ENCODE measurements around the gene CRYGA. TPM values are rescaled to one million over a fixed set of nuclear protein-coding genes. Genes with fewer than 3 reads are reported as not detected.
A peak's percentile ranks its signal among the peaks of the same experiment; 100 is the strongest.

CRYGA gene
- total and polyA plus RNA-seq, 4 donors, result 0.36 to 0.43 TPM; not detected in 2

DNA sequence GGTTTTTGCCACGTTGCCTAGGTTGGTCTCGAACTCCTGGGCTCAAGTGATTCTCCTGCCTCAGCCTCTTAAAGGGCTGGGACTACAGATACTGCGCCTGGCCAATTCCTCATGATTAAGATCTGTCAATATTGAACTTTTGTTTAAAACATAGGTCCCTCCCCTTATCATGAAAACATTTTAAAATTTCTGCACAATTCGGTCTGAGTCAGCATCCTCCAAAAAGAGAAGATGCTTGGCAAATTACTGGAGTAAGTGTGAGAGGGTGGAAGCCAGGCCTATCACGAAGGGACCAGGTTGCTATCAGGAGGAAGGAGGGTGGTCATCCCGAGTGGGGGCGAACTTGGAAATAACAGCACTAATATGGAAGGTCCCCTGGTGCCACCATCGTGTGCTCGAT lies 10.8 kb upstream of the CRYGA start:
- Histone ChIP-seq H3K4me3 (ENCODE audit: low read depth, low read length) (no peak overlapping the region), H3K27ac (ENCODE audit: low read depth, low read length) (no peak overlapping the region), H3K4me1 (ENCODE audit: control insufficient read depth, insufficient read depth, low read length) (peaks cover 10% of the 10 kb centered on the region), H3K27me3 (ENCODE audit: control insufficient read depth, insufficient read depth, low read length) (no peaks in the 10 kb centered on the region), H3K36me3 (ENCODE audit: control insufficient read depth, insufficient read depth, low read length) (peaks cover 2% of the 10 kb centered on the region), H3K9me3 (ENCODE audit: control insufficient read depth, insufficient read depth, low read length) (no peaks in the 10 kb centered on the region)
- 95% methylated on average over 4 of the region's 9 CpGs for WGBS (ENCODE audit: insufficient coverage)
- DNase-seq (ENCODE audit: low read depth in 4 of 6, low spot score in 6 of 6), result no peak

DNA sequence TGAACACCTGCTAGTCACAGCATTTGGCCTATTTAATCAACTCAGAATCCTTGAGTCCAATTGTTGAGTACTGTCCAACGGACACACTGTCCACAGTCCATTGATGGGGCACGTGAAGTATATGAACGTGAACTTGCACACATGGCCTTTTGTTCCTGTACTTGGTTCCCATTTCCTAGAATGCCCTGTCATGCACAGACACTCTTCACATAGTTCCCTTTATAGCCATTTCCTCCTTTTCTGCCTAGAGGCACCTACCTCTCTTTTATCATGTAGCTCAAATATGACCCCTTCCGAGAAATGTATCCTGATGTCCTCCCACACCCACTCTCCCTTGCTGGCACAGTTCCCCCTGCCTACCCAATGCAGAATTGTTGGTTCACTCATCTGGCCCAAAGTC lies 8.7 kb upstream of the CRYGA start:
- Histone ChIP-seq H3K27me3 (ENCODE audit: control insufficient read depth, insufficient read depth, low read length) (no peaks in the 10 kb centered on the region), H3K4me1 (ENCODE audit: control insufficient read depth, insufficient read depth, low read length) (peaks cover 10% of the 10 kb centered on the region), H3K4me3 (ENCODE audit: low read depth, low read length) (no peak overlapping the region), H3K9me3 (ENCODE audit: control insufficient read depth, insufficient read depth, low read length) (no peaks in the 10 kb centered on the region), H3K36me3 (ENCODE audit: control insufficient read depth, insufficient read depth, low read length) (peaks cover 2% of the 10 kb centered on the region), H3K27ac (ENCODE audit: low read depth, low read length) (no peak overlapping the region)
- WGBS (ENCODE audit: insufficient coverage), result 79% methylated on average over 4 of the region's 4 CpGs
- no peak for DNase-seq (ENCODE audit: low read depth in 4 of 6, low spot score in 6 of 6)

DNA sequence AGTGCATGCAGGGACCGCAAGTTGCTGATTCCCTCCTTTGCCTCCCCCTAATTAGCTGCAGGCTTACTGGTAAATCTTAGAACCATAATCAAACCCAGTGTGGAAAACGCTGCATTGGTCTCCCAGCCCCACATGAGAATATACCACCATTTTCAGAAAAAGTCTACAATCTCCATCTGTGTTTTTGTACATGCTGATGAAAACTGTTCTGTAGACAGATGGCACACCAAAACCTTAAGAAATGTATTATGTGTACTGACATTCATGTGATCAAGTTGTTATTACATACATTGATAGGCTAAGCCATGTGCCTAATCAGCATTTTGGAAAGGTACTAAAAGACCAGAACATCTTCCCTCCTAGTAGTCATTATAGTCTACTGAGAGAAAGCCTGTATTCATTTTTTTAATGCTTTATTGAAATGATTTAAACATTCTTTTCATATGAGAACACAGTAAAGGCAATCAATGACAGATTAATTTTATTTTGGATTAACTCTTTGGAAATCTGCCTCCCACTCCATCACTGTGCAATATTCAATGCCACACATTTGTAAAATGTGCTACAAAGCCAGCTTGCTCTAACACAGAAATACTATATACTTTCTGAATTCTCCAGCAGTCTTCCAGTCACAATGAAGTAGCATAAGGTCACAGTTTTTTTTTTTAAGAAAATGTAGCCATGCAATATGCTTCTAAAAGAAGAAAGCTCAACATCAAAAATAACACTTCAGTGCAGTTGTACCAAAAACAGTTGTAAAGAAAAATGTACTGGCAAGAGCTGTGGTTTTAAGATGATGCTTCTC lies 1.8 kb upstream of the CRYGA start:
- peak in 1 of 6 donors; percentile 80 for DNase-seq (ENCODE audit: low read depth in 4 of 6, low spot score in 6 of 6)
- Histone ChIP-seq H3K9me3 (ENCODE audit: control insufficient read depth, insufficient read depth, low read length) (no peaks in the 10 kb centered on the region), H3K27ac (ENCODE audit: low read depth, low read length) (no peak overlapping the region), H3K4me3 (ENCODE audit: low read depth, low read length) (no peak overlapping the region), H3K36me3 (ENCODE audit: control insufficient read depth, insufficient read depth, low read length) (peaks cover 3% of the 10 kb centered on the region), H3K4me1 (ENCODE audit: control insufficient read depth, insufficient read depth, low read length) (no peaks in the 10 kb centered on the region), H3K27me3 (ENCODE audit: control insufficient read depth, insufficient read depth, low read length) (no peaks in the 10 kb centered on the region)
- WGBS (ENCODE audit: insufficient coverage), result 83% methylated on average over 1 of the region's 2 CpGs

DNA sequence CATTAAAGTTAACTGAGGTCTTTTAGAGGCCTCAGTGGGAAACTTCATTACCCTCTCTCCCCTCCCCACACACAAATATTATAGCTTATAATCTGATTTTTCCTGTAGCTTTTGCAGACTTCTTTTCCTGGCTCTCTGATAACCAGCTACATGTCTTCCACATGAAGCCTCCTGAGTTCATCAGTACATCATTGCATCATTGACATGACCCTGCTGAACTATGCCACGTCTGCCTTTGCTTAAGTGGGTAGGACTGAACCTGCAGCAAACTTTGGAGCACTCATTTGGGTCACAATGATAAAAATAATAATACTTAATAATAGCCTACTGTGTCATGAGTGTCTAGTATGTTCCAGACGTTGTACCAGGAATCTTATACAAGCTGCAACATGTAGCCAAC lies 7.0 kb downstream of the CRYGA start:
- H3K4me3 ChIP-seq (ENCODE audit: low read depth, low read length), result no peak overlapping the region
- no peaks in the 10 kb centered on the region for H3K4me1 ChIP-seq (ENCODE audit: control insufficient read depth, insufficient read depth, low read length)
- no CpG with 5 or more reads among the region's 2 CpGs for WGBS (ENCODE audit: insufficient coverage)
- no peaks in the 10 kb centered on the region for H3K9me3 ChIP-seq (ENCODE audit: control insufficient read depth, insufficient read depth, low read length)
- no peak overlapping the region for H3K27ac ChIP-seq (ENCODE audit: low read depth, low read length)
- DNase-seq (ENCODE audit: low read depth in 4 of 6, low spot score in 6 of 6), result no peak
- H3K27me3 ChIP-seq (ENCODE audit: control insufficient read depth, insufficient read depth, low read length), result no peaks in the 10 kb centered on the region
- no peaks in the 10 kb centered on the region for H3K36me3 ChIP-seq (ENCODE audit: control insufficient read depth, insufficient read depth, low read length)

DNA sequence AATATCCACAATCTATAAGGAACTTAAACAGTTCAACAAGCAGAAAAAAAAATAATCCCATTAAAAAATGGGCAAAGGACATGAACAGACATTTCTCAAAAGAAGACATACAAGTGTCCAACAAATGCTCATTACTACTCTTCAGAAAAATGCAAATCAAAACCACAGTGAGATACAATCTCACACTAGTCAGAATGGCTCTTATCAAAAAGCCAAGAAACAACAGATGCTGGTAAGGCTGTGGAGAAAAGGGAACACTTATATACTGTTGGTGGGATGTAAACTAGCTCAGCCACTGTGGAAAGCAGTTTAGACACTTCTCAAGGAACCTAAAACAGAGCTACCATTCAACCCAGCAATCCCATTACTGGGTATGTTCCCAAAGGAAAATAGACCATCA lies 10.2 kb downstream of the CRYGA start:
- no peak for DNase-seq (ENCODE audit: low read depth in 4 of 6, low spot score in 6 of 6)

DNA sequence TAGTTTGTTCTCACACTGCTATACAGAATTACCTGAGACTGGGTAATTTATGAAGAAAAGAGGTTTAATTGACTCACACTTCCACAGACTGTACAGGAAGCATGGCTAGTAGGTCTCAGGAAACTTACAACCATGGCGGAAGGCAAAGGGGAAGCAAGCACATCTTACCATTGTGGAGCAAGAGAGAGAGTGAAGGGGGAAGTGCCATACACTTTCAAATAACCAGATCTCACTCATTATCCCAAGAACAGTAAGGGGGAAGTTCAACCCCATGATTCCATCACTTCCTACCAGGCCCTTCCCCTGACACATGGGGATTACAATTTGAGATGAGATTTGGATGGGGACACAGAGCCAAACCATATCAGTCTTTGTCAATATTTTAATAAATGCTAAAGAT lies 12.4 kb downstream of the CRYGA start:
- no peaks in the 10 kb centered on the region for H3K36me3 ChIP-seq (ENCODE audit: control insufficient read depth, insufficient read depth, low read length)
- no CpG with 5 or more reads among the region's 1 CpG for WGBS (ENCODE audit: insufficient coverage)
- no peaks in the 10 kb centered on the region for H3K27me3 ChIP-seq (ENCODE audit: control insufficient read depth, insufficient read depth, low read length)
- H3K9me3 ChIP-seq (ENCODE audit: control insufficient read depth, insufficient read depth, low read length), result no peaks in the 10 kb centered on the region
- DNase-seq (ENCODE audit: low read depth in 4 of 6, low spot score in 6 of 6), result no peak
- no peaks in the 10 kb centered on the region for H3K4me1 ChIP-seq (ENCODE audit: control insufficient read depth, insufficient read depth, low read length)
- no peak overlapping the region for H3K27ac ChIP-seq (ENCODE audit: low read depth, low read length)
- no peak overlapping the region for H3K4me3 ChIP-seq (ENCODE audit: low read depth, low read length)

More for the DNA sequence above, 10.2 kb downstream of the CRYGA start:
- Histone ChIP-seq H3K4me3 (ENCODE audit: low read depth, low read length) (no peak overlapping the region), H3K27me3 (ENCODE audit: control insufficient read depth, insufficient read depth, low read length) (no peaks in the 10 kb centered on the region), H3K36me3 (ENCODE audit: control insufficient read depth, insufficient read depth, low read length) (no peaks in the 10 kb centered on the region), H3K27ac (ENCODE audit: low read depth, low read length) (no peak overlapping the region), H3K4me1 (ENCODE audit: control insufficient read depth, insufficient read depth, low read length) (no peaks in the 10 kb centered on the region), H3K9me3 (ENCODE audit: control insufficient read depth, insufficient read depth, low read length) (no peaks in the 10 kb centered on the region)

DNA sequence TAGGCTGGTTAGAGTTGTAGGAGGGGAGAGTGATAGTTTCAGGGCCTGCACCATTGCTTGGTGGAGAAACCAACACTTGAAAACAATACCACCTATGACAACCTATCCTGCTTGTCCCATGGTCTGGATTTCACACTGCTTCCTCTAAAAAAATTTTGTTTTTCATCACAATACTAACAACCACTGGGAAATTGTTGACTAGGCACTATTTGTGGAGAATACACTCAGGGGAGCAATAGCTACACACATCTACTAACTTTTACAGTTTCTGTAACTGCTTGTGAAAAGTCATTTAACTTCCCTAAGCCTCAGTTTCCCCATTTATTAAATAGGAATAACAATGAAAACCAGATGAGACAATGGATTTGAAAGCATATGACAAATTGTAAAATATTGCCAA lies 13.3 kb downstream of the CRYGA start:
- no peak overlapping the region for H3K27ac ChIP-seq (ENCODE audit: low read depth, low read length)
- no peak for DNase-seq (ENCODE audit: low read depth in 4 of 6, low spot score in 6 of 6)
- no peaks in the 10 kb centered on the region for H3K36me3 ChIP-seq (ENCODE audit: control insufficient read depth, insufficient read depth, low read length)
- H3K4me3 ChIP-seq (ENCODE audit: low read depth, low read length), result no peak overlapping the region
- no peaks in the 10 kb centered on the region for H3K27me3 ChIP-seq (ENCODE audit: control insufficient read depth, insufficient read depth, low read length)
- H3K4me1 ChIP-seq (ENCODE audit: control insufficient read depth, insufficient read depth, low read length), result no peaks in the 10 kb centered on the region
- H3K9me3 ChIP-seq (ENCODE audit: control insufficient read depth, insufficient read depth, low read length), result no peaks in the 10 kb centered on the region

DNA sequence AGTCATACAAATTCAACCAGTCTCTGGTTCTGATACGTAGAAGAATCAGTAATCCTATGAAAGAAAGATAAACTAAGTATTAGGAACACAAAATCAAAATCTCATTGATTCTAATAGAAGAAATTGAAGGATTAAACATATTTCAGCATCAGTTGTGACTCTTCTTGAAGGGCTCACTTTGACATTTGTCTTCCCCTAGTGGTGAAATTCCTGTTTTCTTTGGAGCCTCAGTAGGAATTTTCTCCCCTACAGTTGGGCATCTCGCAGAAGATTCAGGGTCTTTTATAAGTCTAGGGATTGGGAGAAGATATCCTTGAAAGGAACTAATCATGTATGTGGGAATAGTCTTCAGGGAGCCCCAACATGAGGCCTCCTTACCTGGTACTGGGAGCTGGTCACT lies 14.6 kb downstream of the CRYGA start:
- Histone ChIP-seq H3K36me3 (ENCODE audit: control insufficient read depth, insufficient read depth, low read length) (no peaks in the 10 kb centered on the region), H3K4me3 (ENCODE audit: low read depth, low read length) (no peak overlapping the region), H3K27ac (ENCODE audit: low read depth, low read length) (no peak overlapping the region), H3K9me3 (ENCODE audit: control insufficient read depth, insufficient read depth, low read length) (no peaks in the 10 kb centered on the region), H3K4me1 (ENCODE audit: control insufficient read depth, insufficient read depth, low read length) (no peaks in the 10 kb centered on the region), H3K27me3 (ENCODE audit: control insufficient read depth, insufficient read depth, low read length) (no peaks in the 10 kb centered on the region)
- no peak for DNase-seq (ENCODE audit: low read depth in 4 of 6, low spot score in 6 of 6)
- WGBS (ENCODE audit: insufficient coverage), result 50% methylated on average over 1 of the region's 2 CpGs

DNA sequence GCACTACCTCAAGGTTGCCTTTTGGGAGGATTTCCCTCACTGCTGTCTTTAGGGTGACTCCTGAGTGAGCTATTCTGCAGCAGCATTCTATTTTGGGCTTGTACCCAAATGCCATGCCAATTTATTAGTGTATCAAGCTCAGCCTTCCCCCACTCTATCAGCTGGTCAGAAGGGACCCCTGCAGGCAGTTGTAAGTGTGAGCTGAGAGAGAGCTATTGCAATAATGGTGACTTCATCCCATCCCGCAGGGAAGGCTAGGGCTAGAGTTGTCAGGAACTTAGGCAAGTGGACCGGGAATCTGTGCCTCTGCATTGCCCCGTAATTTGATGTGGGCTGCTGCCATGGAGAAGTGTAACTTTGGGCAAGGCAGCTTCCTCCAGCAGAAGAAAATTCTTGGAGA lies 15.6 kb downstream of the CRYGA start:
- no peaks in the 10 kb centered on the region for H3K9me3 ChIP-seq (ENCODE audit: control insufficient read depth, insufficient read depth, low read length)
- H3K27ac ChIP-seq (ENCODE audit: low read depth, low read length), result no peak overlapping the region
- 86% methylated on average over 3 of the region's 3 CpGs for WGBS (ENCODE audit: insufficient coverage)
- no peak overlapping the region for H3K4me3 ChIP-seq (ENCODE audit: low read depth, low read length)
- no peaks in the 10 kb centered on the region for H3K36me3 ChIP-seq (ENCODE audit: control insufficient read depth, insufficient read depth, low read length)
- H3K27me3 ChIP-seq (ENCODE audit: control insufficient read depth, insufficient read depth, low read length), result no peaks in the 10 kb centered on the region
- DNase-seq (ENCODE audit: low read depth in 4 of 6, low spot score in 6 of 6), result no peak
- H3K4me1 ChIP-seq (ENCODE audit: control insufficient read depth, insufficient read depth, low read length), result no peaks in the 10 kb centered on the region

DNA sequence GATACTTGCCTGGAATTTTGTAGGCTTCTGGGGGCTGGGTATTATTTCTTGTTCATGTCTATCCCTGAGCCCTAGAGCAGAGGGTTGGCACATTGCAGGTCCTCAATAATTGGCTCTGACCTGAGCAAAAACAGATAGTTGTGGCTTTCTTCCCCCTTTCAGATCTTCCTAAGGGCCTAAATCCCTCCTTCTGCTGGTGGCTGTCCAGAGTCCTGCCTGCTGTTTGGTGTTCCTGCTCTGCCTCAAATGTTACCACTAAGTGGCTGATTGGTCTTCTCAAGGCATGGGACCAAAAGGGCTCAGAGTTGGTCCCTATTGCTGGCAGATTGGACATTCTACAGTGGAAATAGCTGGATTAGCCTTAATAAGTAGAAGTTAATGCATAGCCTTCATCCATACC lies 16.4 kb downstream of the CRYGA start:
- no peaks in the 10 kb centered on the region for H3K36me3 ChIP-seq (ENCODE audit: control insufficient read depth, insufficient read depth, low read length)
- H3K27me3 ChIP-seq (ENCODE audit: control insufficient read depth, insufficient read depth, low read length), result no peaks in the 10 kb centered on the region
- no peak overlapping the region for H3K4me3 ChIP-seq (ENCODE audit: low read depth, low read length)
- no peak for DNase-seq (ENCODE audit: low read depth in 4 of 6, low spot score in 6 of 6)
- H3K27ac ChIP-seq (ENCODE audit: low read depth, low read length), result no peak overlapping the region
- peaks cover 2% of the 10 kb centered on the region for H3K4me1 ChIP-seq (ENCODE audit: control insufficient read depth, insufficient read depth, low read length)
- no peaks in the 10 kb centered on the region for H3K9me3 ChIP-seq (ENCODE audit: control insufficient read depth, insufficient read depth, low read length)
